Stimulated activated CD4-positive, alpha-beta T cell treated with anti-CD3 and anti-CD28 coated beads, TNF-alpha, amount 100 ng/mL, for 24 hours (primary cell): Measurements from ENCODE around the gene E2F3.

Experiments used
- DNase-seq, 3 experiments: peaks; one replicate each; pipeline ENCODE4 v3.0.0-alpha.2; 2020; ENCODE audit warnings: low read depth in 3 of 3

Gene E2F3

DNA sequence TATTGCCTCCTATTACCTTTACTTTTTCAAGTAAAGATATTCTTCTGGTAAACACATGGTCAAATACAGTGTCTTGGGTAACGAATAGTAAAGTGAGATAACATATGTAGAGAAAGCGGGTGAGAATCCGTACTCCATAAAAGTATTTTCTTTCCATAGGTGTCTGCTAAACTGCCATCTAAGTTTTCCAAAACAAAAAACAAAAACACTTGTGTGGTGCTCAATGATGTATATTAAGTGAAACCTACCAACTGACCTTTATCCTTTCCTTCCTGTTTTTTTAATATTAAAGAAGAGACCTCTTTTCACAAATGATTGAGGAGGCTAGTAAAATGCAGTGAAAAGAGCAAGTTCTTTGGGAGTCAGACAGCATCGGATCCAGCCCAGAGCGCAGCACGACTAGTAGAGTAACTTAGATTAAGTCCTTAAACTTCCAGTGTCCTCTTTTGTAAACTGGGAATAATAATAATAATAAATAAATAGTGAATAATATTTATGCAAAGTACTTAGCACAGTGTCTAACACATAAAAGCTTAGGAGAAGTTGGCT is 132.1 kb downstream of the E2F3 start:
- DNase-seq, result no peak

DNA sequence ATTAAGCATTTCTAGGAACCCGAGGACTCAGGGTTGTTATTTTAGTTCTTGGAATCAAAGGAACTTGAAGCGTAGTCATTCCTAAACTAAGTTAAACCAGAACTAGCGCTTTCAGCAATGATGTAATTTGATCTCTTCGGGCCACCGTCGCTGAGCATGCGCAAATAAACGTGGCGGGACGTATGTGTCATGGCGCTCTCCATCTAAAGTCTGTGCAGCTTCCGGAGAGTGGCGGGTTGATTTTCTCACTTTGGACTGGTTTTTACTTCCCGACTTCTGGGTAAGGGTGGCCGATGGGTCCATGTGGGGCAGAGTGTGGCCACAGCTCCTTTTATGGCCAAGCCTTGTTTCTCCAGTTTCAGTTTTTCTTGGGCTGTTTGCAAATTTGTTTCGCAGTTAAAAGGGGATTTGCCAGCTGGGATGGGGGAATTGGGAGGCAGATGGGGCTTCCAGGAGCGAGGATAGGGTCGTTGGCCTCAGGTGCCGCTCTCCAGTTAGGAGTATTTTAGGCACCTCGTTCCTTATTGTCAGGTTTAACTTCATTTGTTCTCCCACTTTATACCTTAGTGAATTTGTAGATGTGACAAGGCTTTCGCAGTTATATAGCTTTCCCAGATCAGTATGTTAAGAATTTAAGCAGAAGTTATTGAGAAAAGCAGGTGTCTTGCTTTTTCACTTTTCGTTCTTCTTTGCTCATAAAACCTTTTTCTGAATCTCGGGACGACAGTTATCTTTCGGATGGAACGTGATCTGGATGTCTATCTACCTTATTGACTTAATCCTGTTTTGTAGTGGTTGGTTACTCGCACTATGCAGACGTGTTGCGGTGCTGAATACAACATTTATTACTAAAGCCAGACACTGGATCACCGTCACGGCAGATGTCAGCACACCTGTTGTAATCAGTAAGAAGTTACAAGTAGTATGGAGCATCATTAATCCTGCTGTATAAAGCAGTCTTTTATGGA is 132.9 kb downstream of the E2F3 start, which contains the start of gene CDKAL1:
CDKAL1 (plus strand) TSS at position 163 of the 968 bp plus-strand sequence. CDS start 11,894 bp downstream, outside the sequence.
- peak; percentile 73 to 88 (median 85) for DNase-seq

DNA sequence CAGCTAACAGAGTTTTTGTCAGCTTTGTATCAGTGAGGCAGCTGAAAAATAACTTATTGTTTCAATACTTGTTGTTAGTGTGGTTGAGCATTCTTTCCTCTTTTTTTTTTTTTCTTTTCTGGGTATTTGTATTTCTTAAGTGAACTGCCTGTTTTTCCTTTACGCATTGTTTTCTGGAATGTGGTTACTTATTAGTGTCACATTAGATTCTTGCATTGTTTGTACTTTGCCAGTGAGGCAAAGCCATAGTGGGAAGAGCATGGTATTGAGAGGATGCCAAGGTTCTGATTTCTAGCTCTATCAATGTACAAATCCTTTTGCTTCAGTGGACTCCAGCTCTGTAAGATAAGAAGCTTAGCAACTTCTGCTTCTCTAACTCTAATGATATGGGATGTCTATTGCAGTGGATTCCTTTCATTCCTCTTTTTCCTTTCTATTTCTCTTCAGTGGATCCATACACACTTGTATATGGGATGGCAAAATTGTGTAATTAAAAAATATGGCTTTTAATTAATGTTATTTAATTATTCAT is 136.5 kb downstream of the E2F3 start:
- no peak for DNase-seq

DNA sequence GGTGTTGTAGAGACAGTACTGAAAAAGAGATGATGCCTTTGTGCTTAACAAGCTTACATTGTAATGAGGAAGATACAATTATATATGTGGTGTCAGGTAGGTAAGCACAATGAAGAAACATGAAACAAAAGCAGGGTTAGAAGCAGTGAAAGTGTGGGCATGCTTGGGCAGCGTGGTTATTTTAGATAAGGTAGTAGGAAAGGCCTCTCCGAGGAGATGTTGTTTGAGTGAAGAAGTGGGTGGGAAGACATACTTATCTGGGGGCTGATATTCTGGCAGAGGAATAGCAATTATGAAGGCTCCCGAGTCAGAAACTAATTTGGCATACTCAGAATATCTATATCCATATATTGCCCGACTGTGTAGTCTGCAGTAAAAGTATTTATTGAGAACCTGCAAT is 137.2 kb downstream of the E2F3 start:
- no peak for DNase-seq

DNA sequence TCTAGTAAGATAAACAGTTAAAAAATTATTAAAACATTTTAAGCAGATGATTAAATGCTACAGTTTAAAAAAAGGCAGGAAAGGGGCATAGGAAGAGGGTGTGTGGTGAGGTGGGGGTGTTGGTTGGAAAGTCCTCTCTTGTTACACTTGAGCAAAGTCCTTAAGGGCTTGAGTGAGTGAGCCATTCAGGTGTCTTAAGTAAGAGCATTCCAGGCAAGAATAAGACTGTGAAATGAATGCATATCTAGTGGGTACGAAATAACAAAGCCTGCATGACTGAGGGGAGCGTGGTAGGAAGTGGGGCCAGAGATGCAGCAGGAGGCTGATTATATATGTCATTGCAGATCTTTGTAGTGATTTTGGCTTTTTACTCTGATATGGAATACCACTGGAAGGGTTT is 137.7 kb downstream of the E2F3 start:
- no peak for DNase-seq

DNA sequence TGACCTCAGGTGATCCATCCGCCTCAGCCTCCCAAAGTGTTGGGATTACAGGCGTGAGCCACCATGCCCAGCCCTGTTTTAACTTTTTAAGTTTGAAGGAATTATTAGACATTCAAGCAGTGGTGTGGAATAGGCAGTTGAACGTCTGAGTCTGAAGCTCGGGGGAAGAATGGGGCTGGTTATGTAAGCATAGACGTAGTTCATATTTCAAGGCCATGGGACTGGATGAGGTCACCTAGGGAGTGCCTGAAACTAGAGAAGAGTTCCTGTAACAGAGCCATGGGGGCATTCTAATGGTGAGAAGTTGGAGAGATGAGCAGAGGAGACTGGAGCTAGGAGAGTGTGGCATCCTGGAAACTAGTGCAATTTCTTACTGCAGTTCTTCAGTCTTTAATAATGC is 139.0 kb downstream of the E2F3 start:
- DNase-seq, result no peak

DNA sequence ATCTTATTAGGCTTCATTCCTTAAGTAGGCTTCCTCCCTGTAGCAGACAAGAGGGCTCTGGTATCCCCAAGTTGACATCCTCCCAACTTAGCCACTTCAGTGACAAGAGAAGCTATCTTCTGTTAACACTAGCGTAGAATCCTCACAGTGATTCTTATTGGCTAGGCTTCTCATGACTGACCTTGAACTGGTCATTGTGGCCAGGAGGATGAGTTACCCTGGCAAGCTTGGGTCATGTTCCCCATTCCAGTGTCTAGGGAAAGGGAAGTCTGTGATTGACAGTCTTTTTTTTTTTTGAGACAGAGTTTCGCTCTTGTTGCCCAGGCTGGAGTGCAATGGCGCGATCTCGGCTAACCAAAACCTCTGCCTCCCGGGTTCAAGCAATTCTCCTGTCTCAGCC is 139.7 kb downstream of the E2F3 start:
- DNase-seq, result no peak

DNA sequence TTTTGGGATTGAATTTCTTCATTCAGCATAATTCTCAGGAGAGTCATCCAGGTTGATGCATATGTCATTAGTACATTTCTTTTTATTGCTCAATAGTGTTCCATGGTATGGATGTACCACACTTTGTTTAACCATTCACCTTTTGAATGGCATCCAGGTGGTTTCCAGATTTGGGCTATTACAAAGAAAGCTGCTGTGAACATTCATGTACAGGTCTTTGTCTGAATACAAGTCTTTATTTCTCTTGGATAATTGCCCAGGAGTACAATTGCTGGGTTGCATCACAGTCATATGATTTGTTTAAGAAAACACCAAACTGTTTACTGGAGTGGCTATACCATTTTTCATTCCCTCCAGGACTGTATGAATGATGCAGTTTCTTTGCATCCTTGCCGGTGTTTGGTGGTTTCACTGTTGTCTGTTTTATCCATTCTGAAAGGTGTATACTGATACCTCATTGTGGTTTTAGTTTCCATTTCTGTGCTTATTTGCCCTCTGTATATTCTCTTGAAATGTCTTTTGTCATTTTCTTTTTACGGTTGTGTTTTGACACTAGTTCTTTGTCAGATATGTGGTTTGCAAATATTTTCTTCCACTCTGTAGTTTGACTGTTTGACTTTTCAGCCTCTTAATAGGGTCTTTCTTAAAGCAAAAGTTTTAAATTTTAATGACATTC is 141.4 kb downstream of the E2F3 start:
- no peak for DNase-seq
